ENCODE data around the gene SDCCAG8. TPM values are rescaled to one million over a fixed set of nuclear protein-coding genes. Genes with fewer than 3 reads are reported as not detected.

SDCCAG8 gene
- polyA plus RNA-seq, 1 experiment = 34.1 TPM

GRCh38 chr1:243292117-243292516 is 36.3 kb downstream of the SDCCAG8 start:
- no peak overlapping the region for H3K4me3 ChIP-seq (ENCODE audit: low read depth, low read length)
- no peak for DNase-seq (ENCODE audit: low read depth, low spot score)
- peaks cover 2% of the 10 kb centered on the region; the same call in 1 of the 2 replicates for H3K9me3 ChIP-seq (ENCODE audit: control insufficient read depth, insufficient read depth, low read length)
- no peak overlapping the region for H3K27ac ChIP-seq (ENCODE audit: low read depth, low read length)
- POLR2A ChIA-PET = no interaction called here
- CTCF ChIA-PET = no interaction called here
- H3K27me3 ChIP-seq (ENCODE audit: control insufficient read depth, insufficient read depth, low read length) = no peaks in the 10 kb centered on the region
- TF ChIP-seq, protein P1, sequence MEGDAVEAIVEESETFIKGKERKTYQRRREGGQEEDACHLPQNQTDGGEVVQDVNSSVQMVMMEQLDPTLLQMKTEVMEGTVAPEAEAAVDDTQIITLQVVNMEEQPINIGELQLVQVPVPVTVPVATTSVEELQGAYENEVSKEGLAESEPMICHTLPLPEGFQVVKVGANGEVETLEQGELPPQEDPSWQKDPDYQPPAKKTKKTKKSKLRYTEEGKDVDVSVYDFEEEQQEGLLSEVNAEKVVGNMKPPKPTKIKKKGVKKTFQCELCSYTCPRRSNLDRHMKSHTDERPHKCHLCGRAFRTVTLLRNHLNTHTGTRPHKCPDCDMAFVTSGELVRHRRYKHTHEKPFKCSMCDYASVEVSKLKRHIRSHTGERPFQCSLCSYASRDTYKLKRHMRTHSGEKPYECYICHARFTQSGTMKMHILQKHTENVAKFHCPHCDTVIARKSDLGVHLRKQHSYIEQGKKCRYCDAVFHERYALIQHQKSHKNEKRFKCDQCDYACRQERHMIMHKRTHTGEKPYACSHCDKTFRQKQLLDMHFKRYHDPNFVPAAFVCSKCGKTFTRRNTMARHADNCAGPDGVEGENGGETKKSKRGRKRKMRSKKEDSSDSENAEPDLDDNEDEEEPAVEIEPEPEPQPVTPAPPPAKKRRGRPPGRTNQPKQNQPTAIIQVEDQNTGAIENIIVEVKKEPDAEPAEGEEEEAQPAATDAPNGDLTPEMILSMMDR (IDR thresholded peaks at IDR 0.05; ENCODE audit: low read depth, low read length) = no peak

DNA sequence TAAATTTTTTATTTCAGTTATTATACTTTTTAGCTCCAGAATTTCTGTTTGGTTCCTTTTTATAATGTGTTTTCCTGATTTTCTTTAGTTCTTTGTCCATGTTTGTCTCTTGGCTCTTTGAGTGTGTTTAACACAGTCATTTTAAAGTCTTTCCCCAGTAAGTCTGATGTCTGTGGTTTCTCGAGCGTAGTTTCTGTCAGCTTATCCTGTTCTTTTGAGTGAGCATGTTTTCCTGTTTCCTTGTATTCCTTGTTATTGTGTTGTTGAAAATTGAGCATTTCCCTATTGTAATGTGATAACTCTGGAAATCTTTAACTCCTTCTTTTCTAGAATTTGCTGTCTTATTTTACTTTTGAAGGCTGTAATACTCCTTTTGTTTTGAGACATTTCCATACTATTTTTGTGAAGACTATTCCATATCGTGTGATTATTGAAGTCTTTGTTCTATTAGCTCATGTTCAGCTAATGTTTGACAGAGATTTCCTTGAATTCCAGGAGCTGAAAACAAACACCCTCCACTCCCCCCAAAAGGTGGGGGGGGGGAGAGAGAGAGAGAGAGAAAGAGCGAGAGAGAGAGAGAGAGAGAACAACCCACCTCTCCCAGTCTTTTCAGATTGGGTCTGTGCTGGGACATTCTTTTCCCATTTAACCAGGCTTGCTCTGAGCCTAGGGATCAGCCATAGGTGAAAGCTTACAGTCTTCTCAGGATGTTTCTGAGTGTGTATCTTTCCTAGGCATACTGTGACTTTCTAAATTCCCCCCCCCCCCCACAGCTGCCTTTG is 38.3 kb downstream of the SDCCAG8 start:
- H3K9me3 ChIP-seq (ENCODE audit: control insufficient read depth, insufficient read depth, low read length) = peaks cover 2% of the 10 kb centered on the region; the same call in 1 of the 2 replicates
- TF ChIP-seq, protein P1 (IDR thresholded peaks at IDR 0.05; ENCODE audit: low read depth, low read length) = no peak
- no peaks in the 10 kb centered on the region for H3K27me3 ChIP-seq (ENCODE audit: control insufficient read depth, insufficient read depth, low read length)
- CTCF ChIA-PET = no interaction called here
- POLR2A ChIA-PET = no interaction called here
- no peak overlapping the region for H3K4me3 ChIP-seq (ENCODE audit: low read depth, low read length)
- no peak overlapping the region for H3K27ac ChIP-seq (ENCODE audit: low read depth, low read length)
- DNase-seq (ENCODE audit: low read depth, low spot score) = no peak

GRCh38 chr1:243294723-243295121 is 38.9 kb downstream of the SDCCAG8 start:
- H3K27ac ChIP-seq (ENCODE audit: low read depth, low read length) = no peak overlapping the region
- ChIA-PET CTCF (no interaction called here), POLR2A (no interaction called here)
- no peak overlapping the region for H3K4me3 ChIP-seq (ENCODE audit: low read depth, low read length)
- TF ChIP-seq, protein P1 (IDR thresholded peaks at IDR 0.05; ENCODE audit: low read depth, low read length) = no peak
- no peak for DNase-seq (ENCODE audit: low read depth, low spot score)
- peaks cover 2% of the 10 kb centered on the region; the same call in 1 of the 2 replicates for H3K9me3 ChIP-seq (ENCODE audit: control insufficient read depth, insufficient read depth, low read length)
- H3K27me3 ChIP-seq (ENCODE audit: control insufficient read depth, insufficient read depth, low read length) = no peaks in the 10 kb centered on the region

GRCh38 chr1:243299069-243299468 is 43.2 kb downstream of the SDCCAG8 start:
- Histone ChIP-seq H3K9me3 (ENCODE audit: control insufficient read depth, insufficient read depth, low read length) (peaks cover 2% of the 10 kb centered on the region; the same call in 1 of the 2 replicates), H3K27me3 (ENCODE audit: control insufficient read depth, insufficient read depth, low read length) (no peaks in the 10 kb centered on the region), H3K4me3 (ENCODE audit: low read depth, low read length) (no peak overlapping the region), H3K27ac (ENCODE audit: low read depth, low read length) (no peak overlapping the region)
- ChIA-PET CTCF (no interaction called here), POLR2A (no interaction called here)
- TF ChIP-seq, protein P1 (IDR thresholded peaks at IDR 0.05; ENCODE audit: low read depth, low read length) = no peak
- DNase-seq (ENCODE audit: low read depth, low spot score) = no peak

GRCh38 chr1:243301059-243301458 is 45.2 kb downstream of the SDCCAG8 start:
- Histone ChIP-seq H3K27ac (ENCODE audit: low read depth, low read length) (no peak overlapping the region), H3K27me3 (ENCODE audit: control insufficient read depth, insufficient read depth, low read length) (no peaks in the 10 kb centered on the region), H3K9me3 (ENCODE audit: control insufficient read depth, insufficient read depth, low read length) (no peaks in the 10 kb centered on the region), H3K4me3 (ENCODE audit: low read depth, low read length) (no peak overlapping the region)
- TF ChIP-seq, protein P1 (IDR thresholded peaks at IDR 0.05; ENCODE audit: low read depth, low read length) = no peak
- DNase-seq (ENCODE audit: low read depth, low spot score) = no peak
- POLR2A ChIA-PET = no interaction called here
- CTCF ChIA-PET = no interaction called here
